Measurements from ENCODE around the gene GNA15. TPM values are rescaled to one million over a fixed set of nuclear protein-coding genes. Genes with fewer than 3 reads are reported as not detected.
"Not testable (repeated sequence)": the region's sequence is repeated elsewhere in the genome, so short reads cannot be mapped to it uniquely, and the experiment has no call there.

Gene GNA15
- total RNA-seq, 2 donors from 2014 or later: 202 to 297 TPM

DNA sequence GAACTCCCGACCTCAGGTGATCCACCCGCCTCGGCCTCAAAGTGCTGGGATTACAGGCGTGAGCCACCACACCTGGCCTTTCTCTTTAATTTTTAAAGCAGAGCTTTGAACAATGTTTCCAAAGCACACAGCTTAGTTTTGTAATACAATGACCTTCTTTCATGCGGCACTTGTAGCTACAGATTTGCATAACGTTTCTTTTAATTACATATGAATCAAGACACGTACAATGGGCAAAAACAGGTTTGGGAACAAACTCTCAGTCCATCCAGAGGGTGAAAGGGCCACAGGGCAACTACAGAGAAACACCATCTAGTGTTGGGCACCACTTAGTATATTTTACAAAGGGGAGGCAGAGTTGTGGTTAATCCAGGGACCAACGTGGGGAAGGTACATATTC lies 23.7 kb downstream of the GNA15 start:
- Mint-ChIP-seq H3K4me1 (peaks cover 26% of the 10 kb centered on the region), H3K27ac (peak overlapping the region; percentile 89), H3K9me3 (peaks cover 4% of the 10 kb centered on the region), H3K36me3 (ENCODE audit: low read depth) (no peaks in the 10 kb centered on the region), H3K27me3 (no peaks in the 10 kb centered on the region), H3K4me3 (no peak overlapping the region)
- ATAC-seq (replicated peaks): no peak

DNA sequence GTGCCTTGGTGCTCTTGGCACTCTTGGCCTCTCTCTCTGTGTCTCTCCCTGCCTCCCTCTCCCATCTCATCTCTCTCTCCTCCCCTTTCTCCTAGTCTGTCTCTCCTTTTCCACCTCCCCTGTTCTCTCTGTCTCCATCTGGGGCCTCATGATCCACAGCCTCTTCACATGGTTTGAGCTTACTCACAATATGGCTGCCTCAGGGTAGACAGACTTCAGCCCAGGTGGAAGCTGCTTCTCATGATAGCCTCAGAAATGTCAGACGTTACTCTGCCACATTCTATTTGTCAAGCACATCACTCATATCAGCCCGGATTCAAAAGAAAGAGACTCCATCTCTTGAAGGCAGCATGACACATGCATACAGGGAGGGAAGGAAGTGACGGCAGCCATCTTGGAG lies 24.4 kb downstream of the GNA15 start:
- H3K4me3 Mint-ChIP-seq: peak overlapping the region; percentile 34
- peaks cover 2% of the 10 kb centered on the region for H3K36me3 Mint-ChIP-seq (ENCODE audit: low read depth)

DNA sequence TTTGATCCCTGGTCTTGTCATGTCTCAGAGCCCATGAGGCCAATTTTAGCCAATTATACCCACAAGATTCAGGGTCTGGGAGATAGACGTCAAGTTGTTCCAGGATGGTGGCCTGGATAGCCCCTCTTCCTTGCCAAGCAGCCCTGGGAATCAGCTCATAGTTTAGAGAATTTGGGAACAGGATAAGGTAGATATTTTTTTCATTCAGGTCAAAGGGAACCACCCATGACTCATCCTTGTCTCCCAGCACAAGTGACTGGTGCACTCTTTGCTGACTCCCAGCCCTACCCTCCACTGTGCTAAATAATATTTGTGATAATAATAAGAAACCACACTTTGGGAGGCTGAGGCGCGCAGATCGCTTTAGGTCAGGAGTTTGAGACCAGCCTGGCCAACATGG lies 25.6 kb downstream of the GNA15 start:
- peak overlapping the region; percentile 89 for H3K27ac Mint-ChIP-seq
- peaks cover 15% of the 10 kb centered on the region for H3K36me3 Mint-ChIP-seq (ENCODE audit: low read depth)
- H3K4me3 Mint-ChIP-seq: peak overlapping the region; percentile 25
- H3K27me3 Mint-ChIP-seq: no peaks in the 10 kb centered on the region
- peaks cover 26% of the 10 kb centered on the region for H3K4me1 Mint-ChIP-seq
- H3K9me3 Mint-ChIP-seq: no peaks in the 10 kb centered on the region
- ATAC-seq (replicated peaks): peak; percentile 42

More for the DNA sequence above, 24.4 kb downstream of the GNA15 start:
- no peak for ATAC-seq (replicated peaks)
- Mint-ChIP-seq H3K4me1 (peaks cover 26% of the 10 kb centered on the region), H3K27me3 (no peaks in the 10 kb centered on the region), H3K9me3 (no peaks in the 10 kb centered on the region), H3K27ac (peak overlapping the region; percentile 89)

DNA sequence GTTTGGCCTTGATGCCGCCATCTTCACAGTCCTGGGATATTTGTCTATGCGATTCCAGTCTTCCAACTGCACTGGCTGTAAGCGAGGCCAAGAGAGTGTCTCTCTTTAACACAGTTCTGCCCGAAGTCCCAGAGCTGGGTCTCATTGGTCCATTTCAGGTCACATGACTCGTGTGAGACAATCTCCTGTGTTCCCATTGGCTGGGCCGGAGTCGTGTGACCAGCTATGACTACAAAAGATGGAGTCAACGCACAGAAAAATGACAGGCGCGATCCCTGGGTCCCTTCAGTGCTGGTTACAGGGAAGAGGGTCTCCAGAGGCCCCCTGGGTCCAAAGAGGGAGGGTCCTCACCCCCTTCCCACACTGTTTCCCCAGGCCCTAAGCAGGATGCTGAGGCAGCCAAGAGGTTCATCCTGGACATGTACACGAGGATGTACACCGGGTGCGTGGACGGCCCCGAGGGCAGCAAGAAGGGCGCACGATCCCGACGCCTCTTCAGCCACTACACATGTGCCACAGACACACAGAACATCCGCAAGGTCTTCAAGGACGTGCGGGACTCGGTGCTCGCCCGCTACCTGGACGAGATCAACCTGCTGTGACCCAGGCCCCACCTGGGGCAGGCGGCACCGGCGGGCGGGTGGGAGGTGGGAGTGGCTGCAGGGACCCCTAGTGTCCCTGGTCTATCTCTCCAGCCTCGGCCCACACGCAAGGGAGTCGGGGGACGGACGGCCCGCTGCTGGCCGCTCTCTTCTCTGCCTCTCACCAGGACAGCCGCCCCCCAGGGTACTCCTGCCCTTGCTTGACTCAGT lies 26.8 kb downstream of the GNA15 start:
- peak overlapping the region; percentile 27 for H3K4me3 Mint-ChIP-seq
- ATAC-seq (replicated peaks): peak; percentile 45
- H3K9me3 Mint-ChIP-seq: no peaks in the 10 kb centered on the region
- peaks cover 20% of the 10 kb centered on the region for H3K4me1 Mint-ChIP-seq
- peaks cover 26% of the 10 kb centered on the region for H3K36me3 Mint-ChIP-seq (ENCODE audit: low read depth)
- peak overlapping the region; percentile 71 for H3K27ac Mint-ChIP-seq
- H3K27me3 Mint-ChIP-seq: no peaks in the 10 kb centered on the region

DNA sequence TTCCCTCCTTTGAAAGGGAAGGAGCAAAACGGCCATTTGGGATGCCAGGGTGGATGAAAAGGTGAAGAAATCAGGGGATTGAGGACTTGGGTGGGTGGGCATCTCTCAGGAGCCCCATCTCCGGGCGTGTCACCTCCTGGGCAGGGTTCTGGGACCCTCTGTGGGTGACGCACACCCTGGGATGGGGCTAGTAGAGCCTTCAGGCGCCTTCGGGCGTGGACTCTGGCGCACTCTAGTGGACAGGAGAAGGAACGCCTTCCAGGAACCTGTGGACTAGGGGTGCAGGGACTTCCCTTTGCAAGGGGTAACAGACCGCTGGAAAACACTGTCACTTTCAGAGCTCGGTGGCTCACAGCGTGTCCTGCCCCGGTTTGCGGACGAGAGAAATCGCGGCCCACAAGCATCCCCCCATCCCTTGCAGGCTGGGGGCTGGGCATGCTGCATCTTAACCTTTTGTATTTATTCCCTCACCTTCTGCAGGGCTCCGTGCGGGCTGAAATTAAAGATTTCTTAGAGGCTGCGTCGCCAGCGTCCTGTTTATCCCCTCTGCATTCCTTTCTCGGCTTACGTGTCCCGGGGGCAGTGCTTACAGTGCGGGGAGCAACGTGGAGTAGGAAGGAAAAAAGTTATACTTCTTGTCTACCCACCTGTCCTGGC lies 27.5 kb downstream of the GNA15 start:
- H3K9me3 Mint-ChIP-seq: no peaks in the 10 kb centered on the region

DNA sequence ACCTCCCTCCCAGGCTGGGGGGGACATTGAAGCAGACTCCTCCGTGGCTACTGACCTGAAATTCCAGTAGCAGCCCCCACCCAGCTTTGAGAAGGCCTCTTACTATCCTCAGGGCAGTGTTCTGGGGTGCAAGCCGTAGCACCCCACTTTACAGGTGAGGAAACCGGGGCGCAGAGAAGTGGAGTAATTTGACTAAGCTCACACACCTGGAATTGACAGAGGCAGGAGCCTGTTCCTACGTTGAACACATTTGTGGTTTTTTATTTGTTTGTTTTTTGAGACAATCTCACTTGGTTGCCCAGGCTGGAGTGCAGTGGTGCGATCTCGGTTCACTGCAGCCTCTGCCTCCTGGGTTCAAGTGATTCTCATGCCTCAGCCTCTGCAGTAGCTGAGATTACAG lies 28.1 kb downstream of the GNA15 start:
- Mint-ChIP-seq H3K36me3 (ENCODE audit: low read depth) (peaks cover 34% of the 10 kb centered on the region), H3K4me1 (peaks cover 17% of the 10 kb centered on the region), H3K9me3 (no peaks in the 10 kb centered on the region)

More for the DNA sequence above, 27.5 kb downstream of the GNA15 start:
- peaks cover 34% of the 10 kb centered on the region for H3K36me3 Mint-ChIP-seq (ENCODE audit: low read depth)
- H3K4me1 Mint-ChIP-seq: peaks cover 17% of the 10 kb centered on the region
- peak overlapping the region; percentile 71 for H3K27ac Mint-ChIP-seq
- peak; percentile 61 for ATAC-seq (replicated peaks)
- peak overlapping the region; percentile 27 for H3K4me3 Mint-ChIP-seq
- H3K27me3 Mint-ChIP-seq: no peaks in the 10 kb centered on the region

DNA sequence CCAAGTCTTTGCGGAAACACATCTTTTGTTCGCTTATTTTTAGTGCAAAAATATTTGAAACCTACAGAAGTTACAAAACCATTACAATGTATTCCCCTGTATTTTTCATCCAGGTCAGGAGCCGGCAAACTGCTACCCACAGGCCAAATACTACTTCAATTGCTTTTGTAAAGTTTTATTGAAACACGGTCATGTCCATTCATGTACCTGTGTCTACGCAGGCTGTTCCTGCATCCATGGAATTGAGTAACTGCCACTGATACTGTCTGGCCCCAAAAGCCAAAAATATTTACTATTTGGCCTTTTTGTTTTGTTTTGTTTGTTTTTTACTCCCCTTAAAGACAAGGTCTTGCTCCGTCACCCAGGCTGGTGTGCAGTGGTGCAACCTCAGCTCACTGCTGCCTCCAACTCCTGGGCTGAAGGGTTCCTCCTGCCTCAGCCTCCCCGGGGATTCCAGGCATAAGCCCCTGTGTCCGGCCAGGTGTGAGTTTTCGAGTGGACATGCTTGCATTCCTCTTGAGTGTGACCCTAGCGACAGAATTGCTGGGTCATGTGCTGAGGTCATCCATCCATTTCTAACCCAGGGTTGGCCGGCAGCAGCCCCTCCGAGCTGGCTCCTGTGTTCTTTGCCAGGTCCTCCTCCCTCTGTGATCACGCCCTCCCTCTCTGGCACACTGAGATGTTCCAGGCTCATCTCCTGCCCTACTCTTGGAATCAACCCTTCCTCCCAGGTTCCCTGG lies 31.9 kb downstream of the GNA15 start:
- Mint-ChIP-seq H3K4me1 (peaks cover 6% of the 10 kb centered on the region), H3K4me3 (no peak overlapping the region), H3K36me3 (ENCODE audit: low read depth) (peaks cover 47% of the 10 kb centered on the region), H3K27me3 (no peaks in the 10 kb centered on the region), H3K9me3 (no peaks in the 10 kb centered on the region), H3K27ac (no peak overlapping the region)
- no peak for ATAC-seq (replicated peaks)

More for the DNA sequence above, 28.1 kb downstream of the GNA15 start:
- H3K27me3 Mint-ChIP-seq: no peaks in the 10 kb centered on the region
- ATAC-seq (replicated peaks): no peak
- H3K4me3 Mint-ChIP-seq: no peak overlapping the region
- H3K27ac Mint-ChIP-seq: no peak overlapping the region

DNA sequence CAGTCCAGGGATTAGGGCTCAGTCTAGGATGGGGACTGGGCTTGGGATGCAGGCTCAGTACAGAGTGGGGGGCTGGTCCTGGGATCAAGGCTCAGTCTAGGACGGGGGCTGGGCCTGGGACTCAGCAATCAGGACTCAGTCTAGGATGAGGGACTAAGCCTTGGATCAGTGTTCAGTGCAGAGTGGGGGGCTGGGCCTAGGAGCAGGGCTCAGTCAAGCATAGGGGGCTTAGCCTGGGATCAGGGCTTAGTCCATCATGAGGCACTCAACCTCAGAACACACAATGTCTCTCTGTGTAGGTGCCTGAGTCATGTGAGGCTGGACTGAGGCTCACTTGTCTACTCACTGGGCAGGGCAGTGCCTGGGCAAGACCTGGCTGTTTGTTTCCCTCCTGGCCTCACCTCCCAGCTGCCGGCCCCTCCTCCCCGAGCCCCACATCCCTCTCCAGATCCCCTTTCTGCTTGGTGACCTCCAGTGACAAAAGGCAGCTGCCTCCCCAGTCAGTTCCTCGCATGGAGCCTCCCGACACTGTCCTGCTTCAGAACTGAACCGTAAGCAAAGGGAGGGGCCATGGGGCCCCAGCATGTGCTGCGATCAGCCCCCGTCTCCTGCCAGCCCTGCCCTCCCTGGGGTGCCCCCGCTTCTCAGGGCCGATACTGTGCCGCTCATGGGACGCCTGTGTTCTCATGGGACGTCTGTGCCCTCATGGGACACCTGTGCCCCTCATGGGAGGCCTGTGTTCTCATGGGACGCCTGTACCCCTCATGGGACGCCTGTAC lies 36.2 kb downstream of the GNA15 start:
- peaks cover 7% of the 10 kb centered on the region for H3K4me1 Mint-ChIP-seq
- H3K9me3 Mint-ChIP-seq: no peaks in the 10 kb centered on the region
- ATAC-seq (replicated peaks): peak; percentile 33
- H3K27ac Mint-ChIP-seq: peak overlapping the region; percentile 71
- no peak overlapping the region for H3K4me3 Mint-ChIP-seq
- H3K36me3 Mint-ChIP-seq (ENCODE audit: low read depth): peaks cover 41% of the 10 kb centered on the region
- H3K27me3 Mint-ChIP-seq: no peaks in the 10 kb centered on the region

DNA sequence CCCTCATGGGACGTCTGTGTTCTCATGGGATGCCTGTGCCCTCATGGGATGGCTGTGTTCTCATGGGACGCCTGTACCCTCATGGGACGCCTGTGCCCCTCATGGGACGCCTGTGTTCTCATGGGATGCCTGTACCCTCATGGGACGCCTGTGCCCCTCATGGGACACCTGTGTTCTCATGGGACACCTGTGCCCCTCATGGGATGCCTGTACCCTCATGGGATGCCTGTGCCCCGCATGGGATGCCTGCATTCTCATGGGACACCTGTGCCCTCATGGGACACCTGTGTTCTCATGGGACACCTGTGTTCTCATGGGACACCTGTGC lies 36.8 kb downstream of the GNA15 start:
- not testable (repeated sequence) for H3K9me3 Mint-ChIP-seq; ATAC-seq (replicated peaks); H3K4me1 Mint-ChIP-seq; H3K27me3 Mint-ChIP-seq; H3K27ac Mint-ChIP-seq; H3K4me3 Mint-ChIP-seq
- H3K36me3 Mint-ChIP-seq (ENCODE audit: low read depth): peaks cover 39% of the 10 kb centered on the region

DNA sequence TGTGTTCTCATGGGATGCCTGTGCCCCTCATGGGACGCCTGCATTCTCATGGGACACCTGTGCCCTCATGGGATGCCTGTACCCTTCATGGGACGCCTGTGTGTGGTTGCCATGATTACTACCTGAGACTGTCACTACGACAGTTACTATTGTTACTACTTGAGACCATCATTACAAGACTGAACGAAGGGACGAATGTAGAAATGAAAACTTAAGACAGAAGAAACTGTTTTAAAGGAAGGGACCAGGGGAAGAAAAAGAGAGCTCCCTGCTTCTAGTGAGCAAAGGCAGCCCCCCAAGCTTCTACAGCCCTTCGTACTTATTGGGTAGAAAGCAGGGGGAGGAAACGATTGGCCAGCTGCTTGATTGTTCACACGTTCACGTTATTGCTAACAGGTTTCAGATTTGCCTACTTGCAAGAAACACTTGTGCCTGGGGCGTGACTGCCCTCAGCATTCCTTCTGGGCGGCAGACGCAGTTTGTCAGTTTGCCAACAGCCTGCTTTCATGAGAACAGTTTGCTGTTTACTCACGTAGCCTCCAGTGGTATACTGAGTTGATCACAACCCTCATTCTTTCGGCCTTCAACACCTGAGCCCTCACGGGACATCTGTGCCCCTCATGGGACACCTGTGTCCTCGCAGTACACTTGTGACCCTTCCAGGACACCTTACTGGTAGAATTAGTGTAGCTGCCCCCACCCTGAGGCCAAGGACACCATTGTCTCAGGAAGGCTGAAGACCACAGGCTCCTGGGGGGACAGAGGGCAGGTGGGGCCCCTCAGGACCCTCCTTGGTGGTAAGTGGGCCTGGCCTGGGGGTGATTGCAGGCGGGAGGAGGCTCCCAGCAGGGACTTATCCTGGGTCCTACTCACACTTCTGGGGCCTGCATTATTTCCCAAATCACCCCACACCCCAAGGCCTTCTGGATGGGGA lies 40.2 kb downstream of the GNA15 start:
- Mint-ChIP-seq H3K27me3 (no peaks in the 10 kb centered on the region), H3K4me1 (peaks cover 7% of the 10 kb centered on the region), H3K9me3 (no peaks in the 10 kb centered on the region), H3K4me3 (peak overlapping the region; percentile 95), H3K27ac (peak overlapping the region; percentile 97), H3K36me3 (ENCODE audit: low read depth) (peaks cover 48% of the 10 kb centered on the region)
- peak; percentile 21 for ATAC-seq (replicated peaks)

DNA sequence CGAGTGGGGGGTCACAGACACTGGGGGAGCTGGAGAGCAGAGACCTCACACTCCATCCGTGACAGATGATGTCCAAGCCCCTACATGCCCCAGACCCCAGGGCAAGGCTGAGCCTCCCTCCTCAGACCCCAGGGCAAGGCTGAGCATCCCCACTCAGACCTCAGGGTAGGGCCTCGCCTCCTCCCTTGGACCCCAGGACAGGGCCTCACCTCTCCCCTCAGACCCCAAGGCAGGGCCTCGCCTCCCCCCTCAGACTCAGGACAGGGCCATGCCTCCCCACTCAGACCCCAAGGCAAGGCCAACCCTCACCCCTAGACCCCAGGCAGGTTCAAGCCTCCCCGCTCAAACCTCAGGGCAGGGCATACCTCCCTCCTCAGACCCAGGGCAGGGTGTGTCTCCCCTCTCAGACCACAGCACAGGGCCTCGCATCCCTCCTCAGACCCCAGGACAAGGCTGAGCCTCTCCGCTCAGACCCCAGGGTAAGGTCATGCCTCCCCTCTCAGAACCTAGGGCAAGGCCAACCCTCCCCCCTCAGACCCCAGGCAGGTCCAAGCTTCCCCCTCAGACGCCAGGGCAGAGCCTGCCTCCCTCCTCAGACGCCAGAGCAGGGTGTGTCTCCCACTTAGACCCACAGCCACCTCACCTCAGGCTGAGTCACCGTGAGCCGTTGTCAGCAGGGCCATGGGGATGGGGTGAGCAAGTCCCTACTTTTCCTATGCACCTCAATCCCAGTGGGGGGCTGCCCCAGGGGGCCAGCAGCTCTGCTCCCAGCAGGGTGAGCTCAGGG lies 41.1 kb downstream of the GNA15 start:
- ATAC-seq (replicated peaks): peak; percentile 74
- Mint-ChIP-seq H3K27me3 (no peaks in the 10 kb centered on the region), H3K36me3 (ENCODE audit: low read depth) (peaks cover 56% of the 10 kb centered on the region), H3K27ac (peak overlapping the region; percentile 97), H3K4me3 (peak overlapping the region; percentile 95), H3K4me1 (peaks cover 7% of the 10 kb centered on the region), H3K9me3 (no peaks in the 10 kb centered on the region)

DNA sequence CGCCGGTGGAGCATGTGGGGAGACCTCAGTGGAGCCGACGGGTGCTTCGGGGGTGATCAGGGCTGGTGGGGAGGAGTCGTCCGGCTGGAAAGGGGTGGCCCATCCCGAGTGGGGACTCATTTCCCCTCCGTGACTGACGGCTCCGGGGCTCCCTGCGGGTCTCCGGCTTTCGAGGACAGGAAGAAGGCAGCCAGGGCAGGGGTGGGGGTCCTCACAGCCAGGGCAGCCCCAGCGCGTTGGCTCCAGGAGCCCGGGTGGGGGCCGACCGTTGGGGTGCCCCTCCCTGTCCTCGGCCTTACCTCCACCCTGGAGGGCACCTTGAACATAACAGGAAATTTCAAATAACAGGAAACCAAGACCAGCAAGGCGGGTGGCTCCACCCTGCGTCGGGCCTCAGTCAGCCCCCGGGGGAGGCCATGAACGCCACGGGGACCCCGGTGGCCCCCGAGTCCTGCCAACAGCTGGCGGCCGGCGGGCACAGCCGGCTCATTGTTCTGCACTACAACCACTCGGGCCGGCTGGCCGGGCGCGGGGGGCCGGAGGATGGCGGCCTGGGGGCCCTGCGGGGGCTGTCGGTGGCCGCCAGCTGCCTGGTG lies 42.6 kb downstream of the GNA15 start, which contains the start of gene S1PR4:
TSS of gene S1PR4 (plus strand) at position 393 of the 596 bp plus-strand sequence. CDS start at position 417, 24 bp downstream.
- ATAC-seq (replicated peaks): peak; percentile 55

More for the DNA sequence above, 42.6 kb downstream of the GNA15 start, which contains the start of gene S1PR4:
- Mint-ChIP-seq H3K36me3 (ENCODE audit: low read depth) (peaks cover 69% of the 10 kb centered on the region), H3K4me1 (peaks cover 7% of the 10 kb centered on the region), H3K27ac (peak within 1 kb of the TSS; percentile 95), H3K4me3 (peak within 1 kb of the TSS; percentile 98), H3K9me3 (no peaks in the 10 kb centered on the region), H3K27me3 (no peaks in the 10 kb centered on the region)
